ENCODE results near the gene ANKRD10.

DNA sequence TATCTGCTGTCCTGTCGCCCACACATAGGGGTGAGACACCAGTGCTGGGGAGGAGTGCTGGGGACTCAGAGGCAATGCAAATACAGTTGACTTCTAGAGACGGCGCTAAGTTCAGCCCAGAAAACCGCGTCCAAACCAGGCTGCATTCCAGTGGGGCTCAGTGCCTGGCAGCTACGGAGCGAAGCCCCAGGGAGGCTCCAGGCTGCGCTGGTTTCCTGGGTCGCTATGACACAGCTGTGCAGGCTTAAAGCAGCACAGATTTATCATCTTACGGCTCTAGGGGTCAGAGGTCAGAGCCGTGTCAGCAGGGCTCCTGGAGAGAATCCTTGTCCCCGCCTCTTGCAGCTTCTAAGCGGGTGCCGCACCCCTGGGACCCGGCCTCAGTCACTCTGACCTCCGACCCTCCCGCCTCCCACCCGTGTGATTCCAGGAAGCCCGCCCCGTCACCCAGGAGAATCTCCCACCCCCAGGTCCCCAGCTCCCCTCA lies 61.6 kb downstream of the ANKRD10 start:
- TF ChIP-seq CTCF (IDR thresholded peaks at IDR 0.05) (no peak), POLR2A (IDR thresholded peaks at IDR 0.05) (no peak)
